Endothelial cell of umbilical vein (primary cell): ENCODE results near the gene TGDS. TPM values are rescaled to one million over a fixed set of nuclear protein-coding genes. Genes with fewer than 3 reads are reported as not detected.

Experiments used
- BruUV-seq: library from RNA; stranded (reverse); fragments of 400-500 nt; replicated peaks from 2 replicates; lab custom pipeline; 2021; lab: Mats Ljungman, UMichigan
- CTCF ChIA-PET: fragments of 300-600, 350-600 bp; sonication (Branson Sonifier 250); formaldehyde crosslinking; loops from one replicate; lab custom pipeline; 2021; ENCODE audit warnings: antibody characterized with exemption, inconsistent platforms; lab: Charles Lee
- POLR2A ChIA-PET: fragments of 300-600, 350-600 bp; sonication (Branson Sonifier 250); formaldehyde crosslinking; loops from one replicate; lab custom pipeline; 2021; ENCODE audit warnings: antibody characterized with exemption, inconsistent platforms; lab: Charles Lee
- DNase-seq: peaks from one replicate; pipeline ENCODE4 v3.0.0-alpha.2; 2011; ENCODE audit warnings: low read depth, low spot score
- FAIRE-seq: peaks from 2 replicates; lab custom pipeline; 2011; peaks lifted over from hg19 to GRCh38; lab: Jason Lieb, UNC
- H2AFZ ChIP-seq: 2 replicates; pipeline ENCODE4 v1.6.0; 2012; ENCODE audit warnings: low read depth, low read length, control low read depth, inconsistent platforms
- H3K27ac ChIP-seq: 2 replicates; pipeline ENCODE4 v1.5.1; 2011; ENCODE audit warnings: low read depth, mild to moderate bottlenecking, control low read depth, low read length, moderate library complexity; ENCODE audit not compliant: insufficient read depth
- H3K27me3 ChIP-seq, 2 experiments: 2 replicates each; pipeline versions ENCODE4 v1.6.0 to v1.6.1; 2011; ENCODE audit warnings: low read length in 2 of 2, mixed read lengths in 1 of 2; ENCODE audit not compliant: control insufficient read depth in 2 of 2, insufficient read depth in 2 of 2
- H3K36me3 ChIP-seq, 2 experiments: 2 replicates in 1 of 2; 3 replicates in 1 of 2; pipeline ENCODE4 v1.5.1; 2011; ENCODE audit warnings: low read length in 2 of 2, mild to moderate bottlenecking in 1 of 2, moderate library complexity in 1 of 2; ENCODE audit not compliant: control insufficient read depth in 2 of 2, insufficient read depth in 2 of 2; ENCODE audit errors: extremely low read depth in 1 of 2
- H3K4me1 ChIP-seq: 3 replicates; pipeline ENCODE4 v1.5.1; 2011; ENCODE audit warnings: mild to moderate bottlenecking, low read length; ENCODE audit not compliant: control insufficient read depth, insufficient read depth; ENCODE audit errors: extremely low read depth
- H3K4me2 ChIP-seq: 2 replicates; pipeline ENCODE4 v1.6.1; 2011; ENCODE audit warnings: low read length, control low read depth, mixed read lengths; ENCODE audit not compliant: insufficient read depth
- H3K4me3 ChIP-seq, 3 experiments: fragments of 200-600 bp in 1 of 3; sonication (generic), shearing (Covaris generic) in 1 of 3; replicated peaks in 1 of 3; 2 replicates each; pipeline ENCODE4 v1.5.1; 2011 to 2016; ENCODE audit warnings: control low read depth in 3 of 3, low read length in 3 of 3, mild to moderate bottlenecking in 2 of 3, inconsistent platforms in 1 of 3, low read depth in 1 of 3, moderate library complexity in 1 of 3; ENCODE audit not compliant: insufficient read depth in 1 of 3
- H3K79me2 ChIP-seq: 2 replicates; pipeline ENCODE4 v1.6.0; 2012; ENCODE audit warnings: low read length, inconsistent platforms; ENCODE audit not compliant: control insufficient read depth, insufficient read depth
- H3K9ac ChIP-seq: replicated peaks from 2 replicates; pipeline ENCODE3; 2011; ENCODE audit warnings: low read length, control low read depth; ENCODE audit not compliant: insufficient read depth; ENCODE audit errors: extremely low read depth
- H3K9me1 ChIP-seq: replicated peaks from 3 replicates; pipeline ENCODE4 v1.6.0; 2011; ENCODE audit warnings: mild to moderate bottlenecking, low read length; ENCODE audit not compliant: control insufficient read depth, insufficient read depth; ENCODE audit errors: extremely low read depth
- H3K9me3 ChIP-seq: replicated peaks from 2 replicates; pipeline ENCODE4 v1.5.1; 2012; ENCODE audit warnings: low read length, inconsistent platforms; ENCODE audit not compliant: control insufficient read depth, insufficient read depth
- H4K20me1 ChIP-seq: replicated peaks from 2 replicates; pipeline ENCODE3; 2011; ENCODE audit warnings: mild to moderate bottlenecking, low read length; ENCODE audit not compliant: control insufficient read depth, insufficient read depth; ENCODE audit errors: extremely low read depth
- CTCF ChIP-seq, 2 donors: IDR thresholded peaks; 1 replicate in 1 of 2; 2 replicates in 1 of 2; pipeline ENCODE4 v1.5.1; 2011; ENCODE audit warnings: low read length in 2 of 2, mild to moderate bottlenecking in 2 of 2, moderate library complexity in 2 of 2, control low read depth in 1 of 2, inconsistent platforms in 1 of 2, low read depth in 1 of 2; ENCODE audit not compliant: insufficient read depth in 1 of 2; ENCODE audit errors: extremely low read depth in 1 of 2
- EZH2 ChIP-seq: IDR thresholded peaks from 2 replicates; pipeline ENCODE4 v1.6.1; 2012; ENCODE audit warnings: borderline replicate concordance, low read depth, mild to moderate bottlenecking, moderate library complexity, low read length, inconsistent platforms; ENCODE audit not compliant: severe bottlenecking
- FOS ChIP-seq: IDR thresholded peaks from 2 replicates; pipeline ENCODE4 v1.6.1; 2011; ENCODE audit warnings: mild to moderate bottlenecking, low read length, moderate library complexity, borderline replicate concordance; ENCODE audit not compliant: insufficient read depth
- GATA2 ChIP-seq: IDR thresholded peaks from 2 replicates; pipeline ENCODE4 v1.7.0; 2011; ENCODE audit warnings: low read depth, mild to moderate bottlenecking, moderate library complexity, mixed read lengths, low read length; ENCODE audit not compliant: insufficient read length, insufficient read depth
- JUN ChIP-seq: IDR thresholded peaks from 2 replicates; pipeline ENCODE4 v1.6.1; 2011; ENCODE audit warnings: borderline replicate concordance, low read depth; ENCODE audit not compliant: insufficient read length, insufficient read depth
- MYC ChIP-seq: IDR thresholded peaks from one replicate; pipeline ENCODE4 v1.6.1; 2011; ENCODE audit warnings: mild to moderate bottlenecking, low read depth, low read length
- POLR2A ChIP-seq: IDR thresholded peaks from 2 replicates; pipeline ENCODE4 v1.6.1; 2012; ENCODE audit warnings: low read depth, mild to moderate bottlenecking, control low read depth, low read length
- POLR2AphosphoS5 ChIP-seq: IDR thresholded peaks from 2 replicates; pipeline ENCODE4 v1.6.1; 2012; ENCODE audit warnings: low read depth, mild to moderate bottlenecking, control low read depth, low read length, moderate library complexity; ENCODE audit not compliant: insufficient read depth
- dilution Hi-C: fragments of 300-500 bp; cut with MboI; formaldehyde crosslinking; loops from one replicate; pipeline ENCODE4 v1.15.0; 2019; ENCODE audit warnings: low sequenced_read_pairs; ENCODE audit not compliant: extremely low pct_ligation_motif_present
- intact Hi-C: fragments of 100-400 bp; cut with micrococcal nuclease; formaldehyde crosslinking; loops from one replicate; pipeline ENCODE4 v1.10.0; 2022
- polyA plus RNA-seq, 4 experiments: library from polyadenylated mRNA; depleted of rRNA in 3 of 4; stranded (reverse) in 3 of 4; unstranded in 1 of 4; fragments of >200 nt; gene quantifications; 2 replicates each; pipeline versions ENCODE4 v1.2.1 to v1.2.3, GENCODE V29; 2011 to 2012; ENCODE audit warnings: missing spikeins in 1 of 4
- total RNA-seq: library from RNA; stranded (reverse); gene quantifications from 2 replicates; pipeline ENCODE4 v1.2.3, GENCODE V29; 2021
- TF ChIP-seq, protein P1 (sequence below): IDR thresholded peaks from 2 replicates; pipeline ENCODE4 v1.6.1; 2011; ENCODE audit not compliant: insufficient read depth, insufficient read length

Gene TGDS
- total and polyA plus RNA-seq, 2 donors (not counting 3 experiments of a cell fraction or from before 2014, with no cell fraction given), result 7.3 to 9.3 TPM

DNA sequence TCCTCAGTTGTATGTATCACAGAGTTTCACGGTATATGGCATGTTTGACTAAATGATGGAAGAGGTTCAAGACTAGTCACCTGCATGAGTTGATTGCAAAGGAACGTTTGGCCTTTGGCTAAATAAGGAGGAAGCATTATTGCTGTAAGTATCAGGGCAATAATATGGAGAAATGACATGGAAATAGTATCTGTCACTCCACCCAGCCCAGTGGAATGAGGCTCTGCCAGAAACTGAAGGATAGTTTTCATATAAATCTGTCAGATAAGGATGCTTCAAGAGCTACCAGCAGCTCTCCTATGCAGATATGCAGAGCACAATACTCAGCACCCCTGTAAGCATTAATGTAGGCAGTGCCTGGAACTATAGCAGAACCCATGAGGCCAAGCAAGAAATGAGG, 60.7 kb downstream of the TGDS start:
- ChIA-PET POLR2A (no interaction called here), CTCF (no interaction called here)
- H3K4me2 ChIP-seq, result no peak overlapping the region
- dilution Hi-C loops, result no loop called here
- H3K79me2 ChIP-seq, result no peaks in the 10 kb centered on the region
- H3K36me3 ChIP-seq, result no peaks in the 10 kb centered on the region
- DNase-seq (no peak), FAIRE-seq (no peak)
- TF ChIP-seq, protein P1, sequence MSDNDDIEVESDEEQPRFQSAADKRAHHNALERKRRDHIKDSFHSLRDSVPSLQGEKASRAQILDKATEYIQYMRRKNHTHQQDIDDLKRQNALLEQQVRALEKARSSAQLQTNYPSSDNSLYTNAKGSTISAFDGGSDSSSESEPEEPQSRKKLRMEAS, result no peak
- no peak for TF ChIP-seq FOS
- TF ChIP-seq MYC, result no peak
- no peak for TF ChIP-seq EZH2
- H3K9me1 ChIP-seq, result no peaks in the 10 kb centered on the region
- H2AFZ ChIP-seq, result no peak overlapping the region
- no peaks in the 10 kb centered on the region for H4K20me1 ChIP-seq
- no TSS peak for BruUV-seq
- H3K4me3 ChIP-seq, result no peak overlapping the region
- no peak overlapping the region for H3K9ac ChIP-seq
- H3K9me3 ChIP-seq, result no peaks in the 10 kb centered on the region
- no peaks in the 10 kb centered on the region for H3K4me1 ChIP-seq
- intact Hi-C loops, result no loop called here
- no peak overlapping the region for H3K27ac ChIP-seq
- peaks cover 3 to 18% of the 10 kb centered on the region in 2 experiments for H3K27me3 ChIP-seq

DNA sequence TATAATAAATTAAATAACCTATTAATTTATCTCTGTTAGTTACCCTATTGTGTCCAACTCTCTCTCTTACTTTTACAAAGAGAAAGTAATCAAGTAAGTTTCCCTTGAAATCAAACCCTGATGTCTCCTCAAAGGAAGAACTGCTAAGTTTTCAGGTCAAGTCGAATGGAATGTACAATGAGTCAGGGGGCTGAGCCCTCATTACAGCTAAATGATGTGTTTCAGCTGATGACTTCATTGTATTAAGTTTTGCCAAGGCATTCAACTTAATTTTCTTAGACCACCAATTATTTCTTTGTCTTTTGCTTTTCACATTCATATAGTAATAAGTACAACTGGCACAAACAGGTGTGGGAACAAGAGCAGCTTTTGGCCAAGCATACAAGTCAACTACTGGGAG, 61.8 kb downstream of the TGDS start:
- no peak overlapping the region for H3K4me2 ChIP-seq
- no peaks in the 10 kb centered on the region for H3K36me3 ChIP-seq
- H3K9ac ChIP-seq, result no peak overlapping the region
- H3K27me3 ChIP-seq, result peaks cover 3 to 10% of the 10 kb centered on the region in 2 experiments
- intact Hi-C loops, result no loop called here
- H3K9me1 ChIP-seq, result no peaks in the 10 kb centered on the region
- H3K27ac ChIP-seq, result no peak overlapping the region
- FAIRE-seq (no peak), DNase-seq (no peak)
- H4K20me1 ChIP-seq, result no peaks in the 10 kb centered on the region
- no peaks in the 10 kb centered on the region for H3K4me1 ChIP-seq
- no TSS peak for BruUV-seq
- dilution Hi-C loops, result no loop called here
- H3K79me2 ChIP-seq, result no peaks in the 10 kb centered on the region
- CTCF ChIA-PET, result no interaction called here
- no peaks in the 10 kb centered on the region for H3K9me3 ChIP-seq
- POLR2A ChIA-PET, result no interaction called here
- no peak overlapping the region for H3K4me3 ChIP-seq
- no peak overlapping the region for H2AFZ ChIP-seq
- no peak for TF ChIP-seq POLR2AphosphoS5
- TF ChIP-seq JUN, result no peak
- no peak for TF ChIP-seq MYC
- no peak for TF ChIP-seq FOS
- no peak for TF ChIP-seq EZH2
- TF ChIP-seq, protein P1, result no peak
- TF ChIP-seq GATA2, result no peak
- TF ChIP-seq CTCF (IDR thresholded peaks at IDR 0.05; ENCODE audit: extremely low read depth in 1 of 2, insufficient read depth in 1 of 2, low read depth in 1 of 2, low read length in 2 of 2), result no peak
- no peak for TF ChIP-seq POLR2A
